ENCODE data around the gene ATP8B4.

Gene ATP8B4

GRCh38 chr15:49926740-49927139 is 192.3 kb downstream of the ATP8B4 start:
- no peak for DNase-seq

DNA sequence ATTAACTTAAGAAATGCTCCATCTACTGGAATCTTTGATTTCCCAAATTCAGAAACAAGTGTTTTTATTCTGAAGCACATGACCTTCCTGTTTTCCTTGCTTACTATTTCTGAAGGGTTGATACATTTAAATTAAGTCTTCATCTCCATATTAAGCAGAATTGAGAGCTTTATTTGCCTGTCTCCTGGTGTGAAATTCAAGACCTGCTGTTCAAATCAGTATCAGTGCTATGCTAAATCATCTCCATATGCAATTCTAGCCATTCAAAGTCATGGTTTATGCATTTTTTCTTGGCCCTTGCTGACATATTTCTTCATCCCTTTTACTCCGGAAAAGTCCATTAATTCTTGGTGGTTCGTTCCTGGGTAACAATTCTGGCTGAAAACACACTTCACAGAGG is 195.4 kb downstream of the ATP8B4 start:
- no peak for DNase-seq

GRCh38 chr15:49919034-49919433 is 200.0 kb downstream of the ATP8B4 start:
- DNase-seq, result no peak

GRCh38 chr15:49918121-49918520 is 200.9 kb downstream of the ATP8B4 start:
- DNase-seq, result no peak

DNA sequence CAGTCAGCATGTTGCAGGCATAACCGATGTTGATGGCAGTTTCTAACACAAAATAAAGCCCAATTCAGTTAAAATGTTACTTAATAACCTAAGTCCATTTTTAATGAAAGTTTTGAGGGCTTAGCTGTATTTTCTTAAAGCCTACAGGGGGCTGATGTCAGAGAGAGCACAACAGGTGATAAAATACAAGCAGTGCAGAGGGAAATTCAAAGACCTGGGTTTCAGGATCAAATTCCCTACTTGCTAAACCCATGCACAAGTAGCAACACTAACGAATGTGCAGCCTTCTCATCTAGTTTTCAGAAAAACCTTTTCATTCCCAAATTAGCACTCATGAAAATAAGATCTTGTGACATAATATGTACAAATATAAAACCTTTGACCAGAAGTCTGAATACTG is 202.0 kb downstream of the ATP8B4 start:
- no peak for DNase-seq

DNA sequence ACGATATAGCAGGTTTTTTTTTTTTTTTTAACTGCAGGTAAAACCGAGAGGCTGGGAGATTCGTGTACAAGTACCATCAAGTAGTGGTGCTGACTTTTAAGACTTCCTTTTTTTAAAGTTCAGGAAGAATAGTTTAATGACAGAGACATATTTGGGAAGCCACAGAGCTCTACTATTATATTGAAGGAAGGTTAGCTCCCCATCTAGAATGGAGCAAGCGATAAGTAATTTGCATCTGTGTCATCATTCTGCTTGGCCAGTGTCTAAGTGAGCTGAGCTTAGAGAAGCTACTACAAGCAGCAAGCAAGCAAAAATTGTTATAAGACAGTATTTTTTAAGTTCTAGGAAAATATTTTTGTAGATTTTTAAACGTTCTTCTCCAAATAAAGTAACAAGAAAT is 203.2 kb downstream of the ATP8B4 start:
- DNase-seq, result no peak

- DNase-seq, result no peak
These were observed 210.1 kb downstream of the ATP8B4 start for GRCh38 chr15:49908933-49909295.

DNA sequence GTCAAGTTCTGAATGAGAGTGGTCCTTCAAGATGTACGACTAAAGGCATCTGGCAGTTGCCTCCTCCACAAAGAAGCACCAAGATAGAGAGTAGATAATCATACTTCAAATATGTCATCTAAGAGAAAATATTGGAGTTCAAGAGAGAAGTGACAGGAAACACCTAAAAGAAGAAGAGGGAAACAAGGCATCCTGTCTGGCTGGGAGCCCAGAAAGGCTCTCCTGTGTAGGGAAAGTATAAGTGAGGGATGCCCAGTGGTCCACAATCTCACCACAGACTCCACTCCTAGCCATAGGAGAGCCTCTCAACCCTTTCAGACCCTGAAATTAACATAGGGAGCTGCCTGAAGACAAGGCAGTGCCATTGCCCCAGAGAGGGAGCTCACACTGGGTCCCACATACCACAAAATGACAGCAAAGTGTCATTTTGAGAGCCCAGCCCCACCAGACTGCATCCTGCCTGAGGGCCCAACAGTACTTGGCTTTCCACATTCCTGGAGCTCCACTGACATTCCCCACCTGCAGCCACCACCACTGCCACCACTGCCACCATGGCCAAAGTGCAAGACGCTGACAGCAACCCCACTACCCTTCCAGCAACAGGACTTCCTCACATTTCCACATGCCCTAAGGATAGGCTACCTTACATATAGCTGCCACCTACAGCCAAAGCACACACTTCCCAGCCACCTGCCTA is 210.6 kb downstream of the ATP8B4 start:
- no peak for DNase-seq

- no peak for DNase-seq
These were observed 212.1 kb downstream of the ATP8B4 start for GRCh38 chr15:49906966-49907365.

DNA sequence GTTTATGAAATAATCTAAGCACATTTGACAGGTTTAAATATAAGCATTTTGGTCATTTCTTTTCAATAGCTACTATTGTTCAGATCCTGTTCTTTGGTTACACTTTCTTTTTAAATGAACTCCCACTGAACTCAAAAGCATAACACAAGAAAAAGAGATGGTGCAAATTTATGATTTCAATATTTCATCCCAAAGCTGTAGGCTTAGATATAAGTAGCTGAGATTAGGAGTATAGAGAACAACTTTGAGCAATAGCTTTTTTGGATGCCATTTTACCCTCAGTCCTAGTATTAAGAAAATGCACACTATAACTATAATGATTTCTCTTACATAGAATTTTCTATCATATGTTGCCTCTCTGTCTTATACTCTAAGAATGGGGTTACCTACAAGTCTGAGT is 213.8 kb downstream of the ATP8B4 start:
- no peak for DNase-seq

- no peak for DNase-seq
These were observed 214.7 kb downstream of the ATP8B4 start for GRCh38 chr15:49904296-49904695.

GRCh38 chr15:49902685-49903501 is 216.1 kb downstream of the ATP8B4 start:
- no peak for DNase-seq

GRCh38 chr15:49901996-49902684 is 216.9 kb downstream of the ATP8B4 start:
- no peak for DNase-seq

DNA sequence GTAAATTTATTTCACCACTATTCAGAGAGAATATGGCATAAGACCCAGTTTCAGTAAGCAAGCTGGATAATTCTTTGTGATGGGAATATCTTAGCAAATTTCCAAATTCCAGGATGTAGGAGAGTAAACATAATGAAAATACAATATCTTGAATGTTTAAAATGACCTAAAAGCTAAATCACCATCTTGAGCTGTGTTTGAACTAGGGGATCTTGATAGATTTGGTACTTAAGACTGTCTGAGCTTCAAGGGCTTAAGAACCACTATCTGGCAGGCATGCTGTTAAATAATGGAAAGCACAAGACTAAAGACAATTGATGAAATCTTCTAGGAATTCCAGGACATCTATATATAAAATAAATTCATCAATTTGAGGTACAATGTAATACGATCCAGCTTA is 217.7 kb downstream of the ATP8B4 start:
- DNase-seq, result no peak

DNA sequence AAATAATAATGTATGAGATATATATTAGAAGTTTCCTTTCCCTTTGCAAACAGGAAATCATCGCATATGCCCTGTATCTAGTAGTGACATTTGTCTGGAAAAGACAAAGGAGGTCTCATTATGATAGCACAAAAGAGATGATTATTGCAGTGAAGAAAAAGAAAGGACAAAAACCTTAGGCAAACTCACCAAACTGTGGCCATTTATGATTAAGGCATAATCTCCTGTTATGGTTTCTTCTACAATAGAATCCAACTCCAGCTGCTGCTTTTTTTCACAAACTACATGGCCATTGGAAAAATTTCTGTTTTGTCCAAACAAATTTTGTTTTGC is 218.2 kb downstream of the ATP8B4 start:
- no peak for DNase-seq

DNA sequence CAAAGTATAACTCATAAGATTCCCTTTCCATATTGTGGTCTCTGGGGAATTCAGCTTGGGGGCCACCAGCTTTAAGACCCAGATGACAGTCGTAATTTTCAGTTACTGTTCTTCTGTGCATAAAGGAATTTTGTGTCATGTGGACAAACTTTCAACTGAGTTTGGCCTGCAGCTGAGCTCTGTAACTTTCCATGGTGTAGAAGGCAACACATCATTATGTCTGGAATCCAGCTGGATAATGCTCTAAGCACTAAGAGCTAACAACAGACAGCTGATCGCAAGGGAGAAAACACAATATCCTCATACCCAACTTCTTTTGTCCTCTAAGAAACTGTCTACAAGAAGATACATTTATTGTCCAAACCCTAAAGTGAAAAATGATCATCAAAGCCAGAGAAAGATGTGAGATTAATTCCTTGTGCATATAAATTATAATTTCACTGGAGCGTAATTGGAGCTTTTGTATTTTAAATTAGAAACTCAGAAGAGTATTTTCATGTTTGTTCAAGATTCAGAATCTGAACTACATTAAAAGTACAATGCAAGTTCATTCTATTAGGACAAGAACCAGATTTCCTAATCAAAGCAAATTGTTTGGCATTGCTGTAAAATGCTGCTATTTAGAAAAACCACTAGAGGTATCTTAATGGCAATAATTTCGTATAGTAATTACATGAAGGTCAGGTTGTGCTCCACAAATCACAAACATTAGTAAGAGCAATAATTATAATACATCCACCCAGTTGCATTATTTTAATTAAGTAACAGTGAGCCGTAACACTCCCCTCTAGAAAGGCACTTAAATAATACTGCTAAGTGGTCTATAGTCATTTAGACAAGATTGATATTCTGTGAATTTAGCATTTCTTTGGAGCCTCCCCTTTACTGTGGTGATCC is 218.8 kb downstream of the ATP8B4 start:
- DNase-seq, result no peak

GRCh38 chr15:49898575-49899283 is 220.3 kb downstream of the ATP8B4 start:
- DNase-seq, result no peak

- DNase-seq, result no peak
These were observed 220.9 kb downstream of the ATP8B4 start for GRCh38 chr15:49898097-49898496.

GRCh38 chr15:49895347-49896223 is 223.4 kb downstream of the ATP8B4 start:
- DNase-seq, result no peak

DNA sequence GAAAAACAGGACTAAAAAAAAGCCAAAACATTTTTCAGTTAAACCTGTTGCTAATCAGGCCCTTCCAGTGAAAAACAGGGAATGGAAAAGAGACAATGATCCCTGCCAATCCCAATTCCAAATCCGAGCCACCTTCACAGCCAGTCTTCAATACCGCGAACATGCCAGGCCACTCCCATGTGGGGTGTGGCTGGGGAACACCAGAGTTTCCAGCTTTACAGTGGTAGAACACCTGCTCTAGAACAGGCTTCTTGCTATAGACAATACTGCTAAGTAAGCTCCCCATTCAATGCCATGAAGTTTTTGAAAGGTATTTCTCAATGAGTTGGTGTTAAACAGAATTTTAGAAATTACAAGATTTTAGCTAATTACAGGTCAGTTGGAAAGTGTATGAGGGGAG is 228.3 kb downstream of the ATP8B4 start:
- no peak for DNase-seq

- DNase-seq, result no peak
These were observed 229.5 kb downstream of the ATP8B4 start for GRCh38 chr15:49889536-49889935.
